Thyroid gland (tissue), 4 donors: Measurements from ENCODE around the gene WNT9A. TPM values are rescaled to one million over a fixed set of nuclear protein-coding genes. Genes with fewer than 3 reads are reported as not detected.

Experiments
- DNase-seq, 2 donors: peaks; one replicate each; pipeline ENCODE4 v3.0.0-alpha.2; 2019
- H3K27ac ChIP-seq, 3 donors: fragments of 200-600 bp; sonication (generic); 1 replicate in 2 of 3; 2 replicates in 1 of 3; pipeline ENCODE4 v1.5.1; 2016 to 2019; ENCODE audit warnings: mild to moderate bottlenecking in 1 of 3, moderate library complexity in 1 of 3
- H3K27me3 ChIP-seq: fragments of 200-600 bp; sonication (generic); one replicate; pipeline ENCODE4 v1.5.1; 2019
- H3K36me3 ChIP-seq, 2 donors: fragments of 200-600 bp; sonication (generic); one replicate each; pipeline ENCODE4 v1.5.1; 2016 to 2019
- H3K4me1 ChIP-seq, 2 donors: fragments of 200-600 bp; sonication (generic); one replicate each; pipeline ENCODE4 v1.5.1; 2017 to 2019
- H3K4me3 ChIP-seq, 3 donors: fragments of 200-600 bp; sonication (generic); replicated peaks in 1 of 3; 1 replicate in 2 of 3; 2 replicates in 1 of 3; pipeline ENCODE4 v1.5.1; 2016; ENCODE audit warnings: mild to moderate bottlenecking in 1 of 3
- H3K9me3 ChIP-seq: fragments of 200-600 bp; sonication (generic); one replicate; pipeline ENCODE4 v1.5.1; 2017
- POLR2A ChIP-seq, 2 donors: fragments of 450-650 bp; IDR thresholded peaks; one replicate each; pipeline ENCODE4 v1.6.1; 2017; ENCODE audit warnings: antibody characterized with exemption in 2 of 2, mild to moderate bottlenecking in 2 of 2, moderate library complexity in 1 of 2
- WGBS, 2 donors: methylation state at CpG; one replicate each; pipeline ENCODE4 v1.1.5; 2017; 5-methylcytosine and 5-hydroxymethylcytosine counted together
- intact Hi-C: fragments of 100-400 bp; cut with DNase I; formaldehyde crosslinking; loops from one replicate; pipeline ENCODE4 v1.15.1; 2023
- total RNA-seq, 4 donors: library from RNA; depleted of rRNA; stranded (reverse); fragments of >200 nt; gene quantifications; one replicate each; pipeline ENCODE4 v1.2.3, GENCODE V29; 2016
- TF ChIP-seq, protein P1 (sequence below), 6 experiments: fragments of 200-600 bp in 3 of 6; fragments of 450-650 bp in 3 of 6; sonication (generic) in 3 of 6; IDR thresholded peaks; one replicate each; pipeline ENCODE4 v1.5.1; 2016 to 2019; ENCODE audit warnings: antibody characterized with exemption in 6 of 6, mild to moderate bottlenecking in 2 of 6, inconsistent platforms in 1 of 6, moderate library complexity in 1 of 6

The WNT9A gene
- total RNA-seq, 4 donors from 2014 or later: 2.5 to 4.3 (median 3.4) TPM

- H3K27me3 ChIP-seq: no peaks in the 10 kb centered on the region
- H3K4me3 ChIP-seq: no peak overlapping the region
- intact Hi-C loops: no loop called here
- no peak overlapping the region for H3K27ac ChIP-seq
- H3K9me3 ChIP-seq: no peaks in the 10 kb centered on the region
- TF ChIP-seq, protein P1, sequence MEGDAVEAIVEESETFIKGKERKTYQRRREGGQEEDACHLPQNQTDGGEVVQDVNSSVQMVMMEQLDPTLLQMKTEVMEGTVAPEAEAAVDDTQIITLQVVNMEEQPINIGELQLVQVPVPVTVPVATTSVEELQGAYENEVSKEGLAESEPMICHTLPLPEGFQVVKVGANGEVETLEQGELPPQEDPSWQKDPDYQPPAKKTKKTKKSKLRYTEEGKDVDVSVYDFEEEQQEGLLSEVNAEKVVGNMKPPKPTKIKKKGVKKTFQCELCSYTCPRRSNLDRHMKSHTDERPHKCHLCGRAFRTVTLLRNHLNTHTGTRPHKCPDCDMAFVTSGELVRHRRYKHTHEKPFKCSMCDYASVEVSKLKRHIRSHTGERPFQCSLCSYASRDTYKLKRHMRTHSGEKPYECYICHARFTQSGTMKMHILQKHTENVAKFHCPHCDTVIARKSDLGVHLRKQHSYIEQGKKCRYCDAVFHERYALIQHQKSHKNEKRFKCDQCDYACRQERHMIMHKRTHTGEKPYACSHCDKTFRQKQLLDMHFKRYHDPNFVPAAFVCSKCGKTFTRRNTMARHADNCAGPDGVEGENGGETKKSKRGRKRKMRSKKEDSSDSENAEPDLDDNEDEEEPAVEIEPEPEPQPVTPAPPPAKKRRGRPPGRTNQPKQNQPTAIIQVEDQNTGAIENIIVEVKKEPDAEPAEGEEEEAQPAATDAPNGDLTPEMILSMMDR (IDR thresholded peaks at IDR 0.05): no peak
- TF ChIP-seq POLR2A (IDR thresholded peaks at IDR 0.05): no peak
- H3K4me1 ChIP-seq: peaks cover 9 to 25% of the 10 kb centered on the region in 2 donors
- WGBS, 2 donors: 92% methylated on average over 11 of the region's 11 CpGs
- H3K36me3 ChIP-seq: peaks cover 3 to 4% of the 10 kb centered on the region in 2 donors
- no peak for DNase-seq
Observed at GRCh38 chr1:227920426-227920825, 27.3 kb downstream of the WNT9A start.

DNA sequence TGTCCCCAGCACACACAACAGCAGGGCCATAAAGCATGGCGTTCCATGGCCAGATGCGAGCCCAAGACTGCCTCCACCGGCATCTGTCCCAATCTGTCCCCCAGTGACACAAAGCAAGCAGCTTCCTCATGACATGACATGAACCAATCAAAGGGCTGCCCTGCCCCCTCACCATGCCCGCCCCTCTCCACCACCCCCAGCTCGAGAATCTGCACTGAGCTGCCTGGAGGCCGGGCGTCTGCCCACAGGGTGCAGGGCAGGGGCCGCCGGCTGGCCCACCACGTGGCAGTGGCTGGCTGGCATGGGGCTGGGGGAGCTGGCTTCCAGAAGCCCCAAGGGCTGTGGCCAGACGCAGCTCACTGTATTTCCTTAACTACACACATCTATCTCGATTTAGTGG is 27.8 kb downstream of the WNT9A start:
- peaks cover 8 to 21% of the 10 kb centered on the region in 2 donors for H3K4me1 ChIP-seq
- H3K27ac ChIP-seq: no peak overlapping the region
- TF ChIP-seq, protein P1 (IDR thresholded peaks at IDR 0.05): no peak
- no peak for TF ChIP-seq POLR2A (IDR thresholded peaks at IDR 0.05)
- no peak for DNase-seq
- 59 to 64% methylated on average over 10 of the region's 12 CpGs for WGBS, 2 donors
- H3K36me3 ChIP-seq: peaks cover 3 to 4% of the 10 kb centered on the region in 2 donors
- no peak overlapping the region for H3K4me3 ChIP-seq
- no peaks in the 10 kb centered on the region for H3K27me3 ChIP-seq
- no peaks in the 10 kb centered on the region for H3K9me3 ChIP-seq
- intact Hi-C loops: no loop called here

- TF ChIP-seq POLR2A (IDR thresholded peaks at IDR 0.05): no peak
- TF ChIP-seq, protein P1 (IDR thresholded peaks at IDR 0.05): no peak
- H3K9me3 ChIP-seq: no peaks in the 10 kb centered on the region
- H3K27ac ChIP-seq: no peak overlapping the region
- H3K4me3 ChIP-seq: no peak overlapping the region
- intact Hi-C loops: no loop called here
- peaks cover 3 to 4% of the 10 kb centered on the region in 2 donors for H3K36me3 ChIP-seq
- DNase-seq: no peak
- peaks cover 0 to 10% of the 10 kb centered on the region in 2 donors for H3K4me1 ChIP-seq
- H3K27me3 ChIP-seq: no peaks in the 10 kb centered on the region
- 90 to 92% methylated on average over 9 of the region's 9 CpGs for WGBS, 2 donors
Observed at GRCh38 chr1:227918736-227919135, 29.0 kb downstream of the WNT9A start.

DNA sequence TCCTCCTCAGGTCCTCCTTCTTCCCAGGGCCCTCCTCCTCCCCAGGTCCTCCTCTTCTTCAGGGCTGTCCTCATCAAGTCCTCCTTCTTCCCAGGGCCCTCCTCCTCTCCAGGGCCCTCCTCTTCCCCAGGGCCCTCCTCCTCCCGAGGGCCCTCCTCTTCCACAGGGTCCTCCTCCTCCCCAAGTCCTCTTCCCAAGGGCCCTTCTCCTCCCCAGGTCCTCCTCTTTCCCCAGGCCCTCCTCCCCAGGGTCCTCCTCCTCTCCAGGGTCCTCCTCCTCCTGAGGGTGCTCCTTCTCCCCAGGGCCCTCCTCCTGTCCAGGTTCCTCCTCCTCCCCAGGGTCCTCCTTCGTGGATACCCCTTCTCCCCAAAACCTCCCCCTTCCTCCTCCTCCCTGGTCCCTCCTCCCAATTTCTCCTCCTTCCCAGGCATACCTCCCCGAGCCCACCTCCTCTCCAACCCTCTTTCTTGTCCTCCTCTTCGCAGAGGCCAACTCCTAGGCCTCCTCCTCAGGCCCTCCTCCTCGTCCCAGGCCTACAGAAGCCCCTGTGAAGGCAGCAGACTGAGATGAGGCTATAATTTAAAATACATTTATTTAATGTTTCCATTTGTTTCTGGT is 29.5 kb downstream of the WNT9A start:
- TF ChIP-seq POLR2A (IDR thresholded peaks at IDR 0.05): no peak
- TF ChIP-seq, protein P1 (IDR thresholded peaks at IDR 0.05): no peak
- 87 to 88% methylated on average over 5 of the region's 5 CpGs for WGBS, 2 donors
- H3K4me3 ChIP-seq: no peak overlapping the region
- no peaks in the 10 kb centered on the region for H3K9me3 ChIP-seq
- H3K27me3 ChIP-seq: no peaks in the 10 kb centered on the region
- H3K36me3 ChIP-seq: peaks cover 3 to 4% of the 10 kb centered on the region in 2 donors
- peaks cover 0 to 6% of the 10 kb centered on the region in 2 donors for H3K4me1 ChIP-seq
- no peak overlapping the region for H3K27ac ChIP-seq
- intact Hi-C loops: no loop called here
- no peak for DNase-seq

- no peaks in the 10 kb centered on the region for H3K9me3 ChIP-seq
- peaks cover 3 to 4% of the 10 kb centered on the region in 2 donors for H3K36me3 ChIP-seq
- intact Hi-C loops: no loop called here
- TF ChIP-seq, protein P1 (IDR thresholded peaks at IDR 0.05): no peak
- H3K27me3 ChIP-seq: no peaks in the 10 kb centered on the region
- no peak overlapping the region for H3K4me3 ChIP-seq
- H3K4me1 ChIP-seq: no peaks in the 10 kb centered on the region
- 64 to 77% methylated on average over 5 to 12 of the region's 15 CpGs for WGBS, 2 donors
- no peak for DNase-seq
- H3K27ac ChIP-seq: no peak overlapping the region
Observed at GRCh38 chr1:227917081-227917950, 30.4 kb downstream of the WNT9A start.
